Fibroblast of skin of left quadriceps (primary cell): ENCODE results near the gene TMEM39A.

ENCODE experiments used
- DNase-seq, 2 experiments: peaks; one replicate each; pipeline ENCODE4 v3.0.0-alpha.2; 2013; ENCODE audit warnings: low read depth in 2 of 2

TMEM39A gene

DNA sequence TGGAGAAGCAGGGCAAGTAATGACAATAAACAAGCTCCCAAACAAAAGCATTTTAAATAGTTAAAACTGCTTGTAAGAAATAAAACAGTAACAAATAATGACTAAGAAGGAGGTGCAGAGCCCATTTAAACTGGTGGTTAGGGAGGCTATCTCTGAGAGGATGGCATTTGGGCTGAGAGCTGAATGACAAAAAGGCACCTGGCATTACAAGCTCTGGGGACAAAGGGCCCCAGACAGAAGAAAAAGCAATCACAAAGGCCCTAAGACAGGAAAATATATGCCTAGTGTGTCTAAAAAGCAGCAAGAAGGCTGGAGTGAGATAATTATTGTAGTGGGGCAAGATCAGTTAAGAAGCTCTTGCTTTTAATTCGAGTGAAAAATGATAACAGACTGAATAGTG, 9.6 kb downstream of the TMEM39A start:
- no peak for DNase-seq

DNA sequence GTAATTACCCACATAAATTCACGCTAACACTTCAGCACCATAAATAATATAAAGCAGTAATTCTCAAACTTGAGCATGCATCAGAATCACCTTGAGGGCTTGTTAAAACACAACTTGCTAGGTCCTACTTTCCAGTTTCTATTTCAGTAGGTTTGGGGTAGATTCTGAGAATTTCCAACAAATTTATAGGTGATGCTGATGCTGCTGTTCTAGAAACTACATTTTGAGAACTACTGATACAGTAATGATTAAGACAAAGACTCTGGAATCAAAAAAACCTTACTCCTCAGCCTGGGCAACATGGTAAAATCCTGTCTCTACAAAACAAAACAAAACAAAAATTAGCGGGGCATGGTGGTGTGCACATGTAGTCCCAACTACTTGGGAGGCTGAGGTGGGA, 18.8 kb downstream of the TMEM39A start:
- no peak for DNase-seq

DNA sequence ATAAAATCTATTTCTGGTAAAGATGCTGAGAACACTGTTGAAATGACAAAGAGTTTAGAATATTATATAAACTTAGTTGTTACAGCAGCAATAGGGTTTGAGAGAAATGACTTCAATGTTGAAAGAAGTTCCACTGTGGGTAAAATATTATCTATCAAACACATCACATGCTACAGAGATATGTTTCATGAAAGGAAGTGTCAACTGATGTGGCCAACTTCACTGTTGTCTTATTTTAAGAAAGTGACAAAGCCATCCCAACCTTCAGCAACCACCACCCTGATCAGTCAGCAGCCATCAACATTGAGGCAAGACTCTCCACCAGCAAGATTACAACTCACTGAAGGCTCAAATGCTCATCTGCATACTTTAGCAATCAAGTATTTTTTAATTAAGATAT, 20.2 kb downstream of the TMEM39A start:
- DNase-seq, result no peak

DNA sequence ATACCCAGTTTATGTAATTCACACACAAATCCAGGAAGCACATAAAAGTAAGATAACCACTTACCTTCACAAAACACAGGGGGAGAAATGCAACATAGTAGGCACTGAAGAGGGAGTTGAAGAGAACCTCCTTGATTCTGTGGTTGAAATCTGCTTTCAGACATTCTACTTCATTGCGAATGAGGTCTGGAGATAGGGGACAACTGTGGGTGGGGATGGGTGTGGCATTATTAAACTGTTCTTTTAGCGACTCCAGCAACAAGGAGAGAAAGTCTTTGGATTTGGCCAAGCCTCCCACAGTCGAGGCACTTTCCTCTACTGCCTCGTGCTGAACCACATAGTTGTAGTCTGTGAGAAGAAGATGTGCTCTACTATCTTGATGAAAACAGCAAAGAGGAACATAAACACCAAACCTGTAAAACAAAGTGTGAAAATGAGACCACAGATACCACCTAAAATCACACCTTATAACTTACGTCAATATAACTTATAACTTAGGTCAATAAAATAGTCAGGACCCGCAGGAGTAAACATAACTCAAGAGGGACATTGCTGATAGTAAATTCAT, 25.6 kb downstream of the TMEM39A start:
- no peak for DNase-seq

DNA sequence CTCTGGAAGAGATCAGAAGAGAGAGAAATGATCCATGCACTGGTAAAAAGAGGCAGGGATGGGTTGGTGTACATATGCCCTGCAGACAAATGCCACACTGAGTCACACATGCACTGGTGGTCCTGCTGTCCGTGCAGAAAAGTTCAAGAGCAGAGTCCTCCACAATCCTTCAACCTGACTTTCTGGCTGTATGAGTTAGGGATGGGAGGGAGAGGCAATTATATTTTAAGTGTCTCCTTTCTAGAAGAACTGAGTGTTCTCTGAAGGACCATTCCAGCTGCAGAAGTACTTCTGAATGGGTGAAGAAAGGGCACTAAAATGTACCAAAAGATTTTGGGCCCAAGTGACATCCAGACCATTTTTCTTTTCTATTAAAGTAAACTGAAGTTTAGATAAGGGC, 26.4 kb downstream of the TMEM39A start:
- no peak for DNase-seq

DNA sequence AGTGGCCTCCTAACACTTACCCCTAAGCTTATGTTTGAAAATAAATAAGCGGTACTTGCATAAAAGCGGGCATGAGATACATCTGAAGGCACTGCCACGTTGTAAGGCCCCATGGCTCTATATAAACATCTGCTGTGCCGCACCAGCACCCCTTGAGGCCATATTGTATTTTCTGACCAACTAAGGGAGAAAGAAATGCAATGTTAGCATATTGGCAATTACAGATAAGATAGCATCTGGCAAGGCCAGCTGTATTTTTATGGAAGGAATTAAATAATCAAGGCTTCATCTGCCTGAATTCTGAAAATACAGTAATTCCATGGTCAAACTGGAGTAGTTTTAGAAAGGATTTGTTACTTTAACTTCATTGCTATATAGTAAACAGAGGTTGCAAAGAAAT, 28.7 kb downstream of the TMEM39A start:
- no peak for DNase-seq

DNA sequence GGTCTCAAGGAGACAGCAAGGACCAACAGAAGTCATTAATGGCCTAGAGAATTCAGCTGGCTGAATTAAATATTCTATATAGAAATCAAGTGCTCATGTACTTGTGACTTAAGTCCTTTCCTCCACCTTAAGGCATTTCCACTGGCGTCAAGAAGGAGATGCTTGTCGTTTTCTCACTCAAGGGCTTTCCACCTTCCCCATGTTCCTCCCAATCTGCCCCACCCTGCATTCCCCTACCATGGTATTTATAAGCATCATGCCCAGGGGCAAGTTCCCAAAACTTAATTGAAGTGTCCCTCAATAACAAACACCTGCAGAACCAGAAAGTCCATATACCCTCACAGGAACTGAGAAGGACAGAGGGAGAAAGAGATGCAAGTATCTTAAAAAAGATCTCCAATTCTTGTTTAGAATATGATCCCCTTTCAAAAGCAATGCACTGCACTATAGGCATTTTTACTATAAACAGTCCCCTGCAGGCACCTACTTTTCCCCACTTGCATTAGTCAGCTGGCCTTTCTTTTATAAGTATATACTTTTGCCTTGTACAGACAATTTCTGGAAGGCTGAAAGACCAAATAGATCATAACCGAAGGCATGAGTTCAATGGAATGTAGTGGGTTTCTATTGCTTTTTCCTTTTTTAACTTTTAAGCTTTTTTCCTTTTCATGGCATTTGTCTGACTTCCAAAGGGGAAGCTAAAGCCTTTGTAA, 29.6 kb downstream of the TMEM39A start:
- no peak for DNase-seq

DNA sequence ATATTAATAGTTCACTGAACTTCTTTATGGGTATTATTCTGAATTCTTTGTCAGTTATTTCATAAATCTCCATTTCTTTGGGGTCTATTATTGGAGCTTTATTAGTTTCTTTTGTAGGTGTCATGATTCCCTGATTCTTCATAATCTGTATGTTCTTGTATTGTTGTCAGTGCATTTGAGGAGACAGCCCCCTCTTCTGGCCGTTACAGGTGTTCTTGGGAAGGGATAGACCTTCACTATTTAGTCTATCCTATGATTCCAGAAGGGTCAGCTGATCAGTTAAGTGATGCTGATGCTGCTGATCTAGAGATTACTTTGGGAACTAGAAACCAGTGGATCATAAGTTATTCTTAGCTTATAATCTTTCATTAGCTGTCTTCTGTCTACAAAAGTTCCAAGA, 34.9 kb downstream of the TMEM39A start:
- DNase-seq, result no peak

DNA sequence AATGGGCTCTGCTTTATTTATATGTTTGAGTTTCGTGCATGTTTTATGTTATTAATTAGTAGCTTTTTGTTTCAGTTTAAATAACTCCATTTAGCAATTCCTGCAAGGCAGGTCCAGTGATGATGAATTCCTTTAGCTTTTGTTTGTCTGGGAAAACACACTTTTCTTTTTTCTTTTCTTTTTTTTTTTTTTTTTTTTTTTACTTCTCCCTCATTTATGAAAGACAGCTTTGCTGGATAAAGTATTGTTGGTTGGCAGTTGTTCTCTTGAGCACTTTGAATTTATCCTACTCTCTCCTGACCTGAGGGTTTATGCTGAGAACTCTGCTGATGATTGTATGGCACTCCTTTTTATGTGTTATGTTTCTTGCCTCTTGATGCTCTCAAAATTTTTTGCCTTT, 35.7 kb downstream of the TMEM39A start:
- no peak for DNase-seq

DNA sequence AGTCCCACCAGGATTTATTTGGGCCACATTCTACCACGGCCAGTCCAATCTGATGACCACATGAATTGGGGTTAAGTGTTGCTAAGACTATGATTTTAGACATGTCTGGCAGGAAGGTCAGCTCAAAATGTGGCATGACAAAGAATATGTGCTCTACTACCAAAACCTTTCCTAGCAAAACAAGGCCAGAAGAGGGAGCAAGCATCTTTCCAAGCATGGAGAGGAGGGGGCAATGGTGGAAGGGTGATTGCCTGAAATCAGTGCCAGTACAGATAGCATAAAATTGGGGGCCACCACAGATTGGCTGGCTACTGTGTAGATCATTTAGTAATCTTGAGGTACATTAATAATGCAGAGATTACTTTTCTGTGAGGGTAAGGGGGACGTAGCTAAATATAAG, 43.2 kb downstream of the TMEM39A start:
- DNase-seq, result no peak

DNA sequence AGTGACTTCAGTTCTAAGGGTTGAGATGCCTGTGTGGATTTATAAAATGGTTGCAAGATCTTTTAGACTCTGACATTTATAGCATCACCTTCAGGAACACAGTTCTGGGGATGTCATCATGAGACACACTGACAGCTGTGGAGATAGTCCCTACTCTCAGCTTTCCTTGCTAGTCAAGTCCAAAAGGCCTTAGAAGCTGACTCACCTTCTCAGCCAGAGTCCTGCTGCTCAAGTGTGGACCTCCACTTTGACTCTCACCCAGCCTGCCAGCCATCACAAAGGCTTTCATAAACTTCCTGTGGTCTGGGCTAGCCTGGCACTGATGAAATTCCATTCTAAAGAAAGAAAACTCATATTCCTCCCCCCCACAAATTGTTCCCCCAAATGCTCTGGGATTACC, 44.8 kb downstream of the TMEM39A start:
- DNase-seq, result no peak

DNA sequence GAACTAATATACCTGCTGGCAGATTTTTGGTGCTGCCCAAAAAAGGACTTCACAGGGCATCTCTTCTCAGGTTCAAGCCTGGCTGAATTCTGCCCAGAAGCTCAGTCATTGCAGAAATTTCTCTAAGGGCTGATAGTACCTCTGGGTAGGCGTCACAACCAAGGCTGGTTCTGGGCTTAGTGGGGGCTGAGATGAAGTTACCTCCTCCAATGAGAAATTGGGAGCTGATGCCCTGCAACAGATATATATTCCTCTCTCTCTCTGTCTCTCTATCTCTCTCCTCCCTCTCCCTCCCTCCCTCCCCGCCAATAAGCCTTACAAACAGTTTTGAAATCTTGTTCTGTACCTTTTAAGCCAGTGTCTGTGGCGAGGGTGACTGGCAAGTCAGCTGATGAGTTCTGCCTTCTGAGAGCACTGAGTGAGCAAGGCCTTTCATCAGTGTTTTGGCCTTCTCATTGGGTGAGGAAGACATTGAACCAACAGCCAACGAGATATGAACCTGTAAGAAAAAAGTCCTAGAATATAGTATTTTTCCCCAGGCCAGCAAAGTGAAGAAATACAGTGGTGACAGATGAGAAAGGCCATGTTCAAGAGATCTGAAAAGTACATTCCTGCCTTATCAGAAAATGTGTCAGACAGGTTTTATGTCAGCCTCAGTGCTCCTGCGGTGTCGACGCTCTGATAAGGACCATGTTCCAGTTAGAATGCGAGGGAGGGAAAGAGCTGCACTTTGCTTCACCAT, 45.5 kb downstream of the TMEM39A start:
- no peak for DNase-seq

DNA sequence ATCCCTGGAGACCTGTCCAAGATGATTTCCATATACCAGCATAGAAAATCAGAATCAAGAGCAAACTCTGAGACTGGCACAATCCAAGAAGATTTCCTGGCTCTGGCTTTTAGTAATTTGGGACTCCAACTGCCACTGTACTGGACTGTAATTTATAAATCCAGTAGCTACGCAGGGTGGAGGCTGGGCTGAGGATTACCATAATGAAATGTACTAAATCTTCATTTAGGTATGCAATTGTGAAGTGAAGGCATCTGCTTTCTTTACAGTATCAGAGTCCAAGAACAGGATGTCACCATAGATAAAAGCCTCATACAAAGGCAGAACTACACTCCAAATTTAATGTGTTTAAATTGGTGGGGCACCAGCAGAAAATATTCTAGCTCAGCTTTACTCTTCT, 46.5 kb downstream of the TMEM39A start:
- no peak for DNase-seq

DNA sequence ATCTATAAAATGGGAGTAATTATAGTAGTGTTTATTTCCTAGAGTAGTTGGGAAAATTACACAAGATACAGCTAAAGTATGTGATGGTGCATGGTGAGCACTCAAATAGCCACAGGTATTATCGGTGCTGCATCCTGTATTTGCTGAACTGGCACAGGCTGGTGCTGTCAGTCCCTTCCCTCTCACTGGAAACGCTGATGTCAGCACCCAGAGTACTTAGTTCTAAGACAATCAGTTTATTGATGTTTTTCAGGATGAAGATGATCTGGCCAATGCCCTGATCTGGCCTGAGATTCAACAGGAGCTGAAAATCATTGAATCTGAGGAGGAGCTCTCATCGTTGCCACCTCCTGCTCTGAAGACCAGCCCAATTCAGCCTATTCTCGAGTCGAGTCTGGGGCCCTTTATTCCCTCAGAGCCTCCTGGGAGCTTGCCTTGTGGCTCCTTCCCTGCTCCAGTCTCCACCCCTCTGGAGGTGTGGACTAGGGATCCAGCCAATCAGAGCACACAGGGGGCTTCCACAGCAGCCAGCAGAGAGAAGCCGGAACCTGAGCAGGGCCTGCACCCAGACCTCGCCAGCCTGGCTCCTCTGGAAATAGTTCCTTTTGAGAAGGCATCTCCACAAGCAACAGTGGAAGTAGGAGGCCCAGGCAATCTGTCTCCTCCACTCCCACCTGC, 49.7 kb downstream of the TMEM39A start:
- DNase-seq, result no peak

DNA sequence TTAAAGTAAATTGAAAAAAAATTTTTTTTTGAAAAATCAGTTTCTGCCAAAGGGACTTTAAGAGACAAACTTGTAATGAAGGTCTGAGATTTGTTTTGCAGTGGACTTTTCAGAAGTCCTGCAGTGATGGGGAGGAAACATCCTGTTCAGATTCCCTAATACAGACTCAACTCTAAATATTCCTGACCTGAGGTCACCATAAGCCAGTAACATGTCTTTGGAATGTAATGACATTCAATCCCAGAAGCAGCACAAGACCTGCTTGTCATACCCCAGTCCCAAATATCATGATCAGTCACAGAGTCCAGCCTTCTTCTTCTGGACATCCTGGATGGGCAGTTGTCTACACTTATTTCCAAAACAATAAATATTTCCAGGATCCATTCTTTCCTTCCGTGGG, 53.6 kb downstream of the TMEM39A start:
- DNase-seq, result no peak

DNA sequence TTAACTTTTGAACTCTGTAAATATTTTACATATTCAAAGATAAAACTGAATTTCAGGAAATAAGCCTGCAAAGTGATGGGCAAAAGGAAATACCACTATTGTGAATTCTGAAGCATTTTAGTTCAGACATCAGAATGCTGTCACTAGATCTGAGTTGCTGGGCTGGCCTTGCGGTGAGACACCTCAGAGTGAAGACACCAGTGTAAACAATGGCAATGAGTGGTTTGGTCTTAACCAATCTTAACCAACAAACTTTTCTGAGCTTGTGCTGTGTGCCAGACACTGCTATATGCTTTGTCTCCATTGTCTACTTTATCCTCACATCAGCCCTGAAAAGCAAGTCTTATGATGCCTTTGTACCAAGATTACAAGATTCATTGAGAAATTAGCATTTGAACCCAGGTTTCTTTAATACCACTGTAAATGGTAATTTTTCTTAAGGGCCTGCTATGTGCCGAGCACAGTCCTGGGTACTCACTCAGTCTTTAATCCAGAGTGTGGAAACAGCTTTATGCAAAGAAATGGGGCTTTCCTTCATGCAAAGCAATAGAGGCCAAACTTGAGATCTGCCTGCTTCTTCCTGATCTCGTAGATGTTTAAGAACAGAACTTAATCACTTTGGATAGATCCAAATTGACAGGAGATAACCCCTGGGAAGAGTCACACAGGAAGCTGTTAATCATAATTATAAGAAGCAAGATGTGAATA, 55.0 kb downstream of the TMEM39A start:
- no peak for DNase-seq

DNA sequence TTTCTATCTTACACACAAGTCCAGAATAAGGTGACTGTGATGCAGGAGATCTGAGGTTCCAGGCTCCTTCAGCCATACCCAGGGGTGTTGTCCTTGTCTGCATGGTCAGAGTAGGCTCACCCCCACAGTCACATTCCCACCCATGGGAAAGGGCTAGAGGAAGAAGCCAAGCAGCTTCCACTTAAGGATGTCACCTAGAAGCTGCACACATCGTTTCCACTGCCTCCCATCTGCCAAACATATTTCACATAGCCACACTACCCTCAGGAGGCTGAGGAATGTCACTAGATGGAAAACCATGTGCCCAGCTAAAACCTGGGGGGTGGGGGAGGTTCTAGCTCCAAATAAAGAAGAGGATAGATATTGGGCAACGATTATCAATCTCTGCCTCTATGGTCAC, 58.1 kb downstream of the TMEM39A start:
- no peak for DNase-seq

DNA sequence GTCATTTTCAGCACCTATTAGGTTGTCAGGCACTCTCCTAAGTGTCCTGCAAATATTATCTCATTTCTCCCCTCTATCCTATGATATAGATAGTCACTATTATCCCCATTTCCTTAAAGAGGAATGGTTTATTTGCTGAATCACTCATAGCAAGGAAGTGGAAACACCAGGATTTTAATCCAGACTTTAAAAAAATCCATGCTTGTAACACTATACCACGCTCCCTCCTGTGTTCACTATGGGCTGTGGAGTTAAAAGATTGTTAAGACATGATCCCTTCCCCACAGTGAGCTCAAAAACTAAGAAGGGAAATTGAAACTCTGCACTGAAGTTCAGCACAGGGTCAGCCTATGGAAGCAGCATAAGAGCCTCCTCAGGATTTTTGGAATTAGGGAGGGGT, 60.2 kb downstream of the TMEM39A start:
- no peak for DNase-seq

DNA sequence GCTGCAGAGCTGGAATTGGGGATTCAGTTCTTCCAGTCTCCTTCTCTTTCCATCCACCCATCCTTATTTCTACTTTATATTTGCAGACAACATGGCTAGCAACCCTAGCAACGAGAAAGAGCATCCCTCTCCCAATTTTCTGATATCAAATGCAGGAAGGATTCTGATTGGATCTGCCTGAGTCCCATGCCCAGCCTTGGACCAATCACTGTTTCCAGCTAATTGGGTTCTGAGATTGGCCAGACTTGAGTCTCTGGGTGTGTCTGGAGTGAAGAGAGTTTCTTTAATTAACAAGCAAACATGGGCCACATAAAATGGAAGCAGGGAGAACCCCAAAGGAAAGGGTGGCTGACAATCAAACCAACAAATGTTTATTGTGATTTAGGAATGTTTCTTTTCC, 60.6 kb downstream of the TMEM39A start:
- no peak for DNase-seq

DNA sequence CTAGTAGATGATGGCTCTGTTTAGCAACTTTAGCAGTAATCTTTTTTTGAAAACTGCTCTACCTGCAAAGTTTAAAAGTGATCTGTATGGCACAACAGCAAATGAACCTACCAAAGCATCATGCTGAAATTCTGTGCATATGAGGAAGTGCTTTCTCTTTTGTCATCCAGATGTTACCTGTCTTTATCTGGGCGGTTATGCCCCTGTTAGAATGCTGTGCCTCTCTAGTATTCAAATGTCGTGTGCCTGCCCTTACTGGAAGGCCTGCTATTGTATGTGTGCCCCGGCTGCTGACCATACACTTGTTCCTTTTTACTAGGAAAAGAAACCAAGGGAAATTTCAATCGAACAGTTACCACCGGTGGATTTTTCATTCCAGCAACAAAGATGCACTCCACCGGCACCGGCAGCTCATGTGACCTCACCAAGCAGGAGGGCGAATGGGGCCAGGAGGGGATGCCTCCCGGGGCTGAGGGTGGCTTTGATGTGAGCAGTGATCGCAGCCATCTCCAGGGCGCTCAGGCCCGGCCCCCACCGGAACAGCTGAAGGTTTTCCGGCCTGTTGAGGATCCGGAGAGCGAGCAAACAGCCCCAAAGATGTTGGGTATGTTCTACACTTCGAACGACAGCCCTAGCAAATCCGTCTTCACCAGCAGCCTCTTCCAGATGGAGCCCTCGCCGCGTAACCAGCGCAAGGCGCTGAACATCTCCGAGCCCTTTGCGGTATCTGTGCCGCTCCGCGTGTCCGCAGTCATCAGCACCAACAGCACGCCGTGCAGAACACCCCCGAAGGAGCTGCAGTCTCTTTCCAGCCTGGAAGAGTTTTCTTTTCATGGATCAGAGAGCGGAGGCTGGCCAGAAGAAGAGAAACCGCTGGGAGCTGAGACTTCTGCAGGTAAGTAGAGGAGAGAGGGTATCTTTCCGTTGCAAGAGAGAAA, 61.6 kb downstream of the TMEM39A start:
- DNase-seq, result no peak

DNA sequence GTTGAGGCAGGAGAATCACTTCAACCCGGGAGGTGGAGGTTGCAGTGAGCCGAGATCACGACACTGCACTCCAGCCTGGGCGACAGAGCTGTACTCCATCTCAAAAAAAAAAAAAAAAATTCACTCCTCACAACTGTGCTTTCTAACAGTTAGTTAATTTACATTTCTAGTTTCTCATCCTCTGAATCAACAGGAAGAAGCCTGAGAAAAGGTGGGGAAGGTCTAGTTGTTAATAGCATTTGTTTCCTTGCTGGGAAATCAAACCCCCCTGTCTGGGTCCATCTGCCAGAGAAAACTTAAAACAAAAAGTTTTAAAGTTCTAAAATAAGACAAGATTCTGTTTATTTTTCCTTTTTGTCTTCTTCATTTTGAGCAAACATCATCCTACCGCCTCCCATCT, 62.3 kb downstream of the TMEM39A start:
- DNase-seq, result no peak
